Small intestine (tissue), 7 donors: ENCODE results near the gene ADAMTS15. TPM values are rescaled to one million over a fixed set of nuclear protein-coding genes. Genes with fewer than 3 reads are reported as not detected.

Source experiments
- DNase-seq, 2 donors: peaks; one replicate each; pipeline versions ENCODE4 v3.0.0 to v3.0.0-alpha.2; 2013
- FAIRE-seq: peaks from 2 replicates; lab custom pipeline; 2012; peaks lifted over from hg19 to GRCh38; lab: Jason Lieb, UNC
- H3K27ac ChIP-seq, 3 donors: one replicate each; pipeline ENCODE4 v1.5.1; 2013; ENCODE audit warnings: low read length in 2 of 3, mild to moderate bottlenecking in 2 of 3, control low read depth in 1 of 3, inconsistent platforms in 1 of 3, low read depth in 1 of 3, moderate library complexity in 1 of 3
- H3K27me3 ChIP-seq, 3 donors: one replicate each; pipeline ENCODE4 v1.6.1; 2013; ENCODE audit warnings: low read length in 3 of 3, inconsistent platforms in 1 of 3; ENCODE audit not compliant: control insufficient read depth in 3 of 3, insufficient read depth in 3 of 3
- H3K36me3 ChIP-seq, 3 donors: one replicate each; pipeline ENCODE4 v1.6.1; 2013; ENCODE audit warnings: low read length in 3 of 3, inconsistent platforms in 1 of 3, low read depth in 1 of 3, mild to moderate bottlenecking in 1 of 3, moderate library complexity in 1 of 3; ENCODE audit not compliant: control insufficient read depth in 3 of 3, insufficient read depth in 2 of 3
- H3K4me1 ChIP-seq, 3 donors: one replicate each; pipeline ENCODE4 v1.6.1; 2013; ENCODE audit warnings: low read length in 2 of 3, inconsistent platforms in 1 of 3, low read depth in 1 of 3, mild to moderate bottlenecking in 1 of 3, moderate library complexity in 1 of 3; ENCODE audit not compliant: control insufficient read depth in 3 of 3, insufficient read depth in 2 of 3
- H3K4me3 ChIP-seq, 3 donors: one replicate each; pipeline ENCODE4 v1.5.1; 2013; ENCODE audit warnings: low read length in 3 of 3, control low read depth in 1 of 3, inconsistent platforms in 1 of 3, low read depth in 1 of 3, mild to moderate bottlenecking in 1 of 3, moderate library complexity in 1 of 3
- H3K9me3 ChIP-seq, 2 donors: one replicate each; pipeline ENCODE4 v1.6.1; 2013; ENCODE audit warnings: low read depth in 1 of 2, low read length in 1 of 2; ENCODE audit not compliant: control insufficient read depth in 2 of 2, insufficient read depth in 1 of 2
- WGBS, 3 donors: extraction: QIAGEN DNeasy Blood & Tissue Kit; methylation state at CpG; one replicate each; pipeline ENCODE4 v1.1.7; 2013; 5-methylcytosine and 5-hydroxymethylcytosine counted together
- polyA plus RNA-seq, 4 donors: library from polyadenylated mRNA; stranded (reverse) in 3 of 4; unstranded in 1 of 4; fragments of 200-250 nt in 3 of 4; fragments of 120-200 nt in 1 of 4; gene quantifications; one replicate each; pipeline versions ENCODE4 v1.2.1 to v1.2.3, GENCODE V29; 2013
- donor health status: healthy with polysubstance abuse.
- donor health status: control.
- donor health status: control.
- donor health status: Bipolar disorder and iron deficiency.
- donor health status: healthy.

The ADAMTS15 gene
- polyA plus RNA-seq, 4 donors: 0.27 to 13.6 (median 7.2) TPM; not detected in 1

GRCh38 chr11:130516554-130517505 is 68.4 kb downstream of the ADAMTS15 start:
- Histone ChIP-seq H3K4me1 (peaks cover 0 to 35% (median 0%) of the 10 kb centered on the region in 3 donors), H3K27ac (no peak overlapping the region), H3K36me3 (no peaks in the 10 kb centered on the region), H3K4me3 (no peak overlapping the region), H3K9me3 (peaks cover 0 to 13% of the 10 kb centered on the region in 2 donors), H3K27me3 (no peaks in the 10 kb centered on the region)
- 86 to 93% (median 89%) methylated on average over 10 of the region's 10 CpGs for WGBS, 3 donors
- DNase-seq: no peak
- FAIRE-seq: no peak

GRCh38 chr11:130518164-130518680 is 69.8 kb downstream of the ADAMTS15 start:
- Histone ChIP-seq H3K4me1 (peaks cover 0 to 49% (median 0%) of the 10 kb centered on the region in 3 donors), H3K36me3 (no peaks in the 10 kb centered on the region), H3K27me3 (no peaks in the 10 kb centered on the region), H3K4me3 (no peak overlapping the region), H3K9me3 (peaks cover 0 to 13% of the 10 kb centered on the region in 2 donors), H3K27ac (peak overlapping the region in 1 of 3 donors; percentile 82)
- 13 to 59% (median 29%) methylated on average over 4 of the region's 4 CpGs for whole genome bisulfite sequencing, 3 donors
- FAIRE-seq: no peak
- peak; percentile 71 to 86 for DNase-seq

- DNase-seq: no peak
- FAIRE-seq: no peak
- Histone ChIP-seq H3K4me1 (peaks cover 0 to 50% (median 0%) of the 10 kb centered on the region in 3 donors), H3K9me3 (peaks cover 0 to 13% of the 10 kb centered on the region in 2 donors), H3K27ac (peak overlapping the region in 1 of 3 donors; percentile 82), H3K4me3 (no peak overlapping the region), H3K27me3 (no peaks in the 10 kb centered on the region), H3K36me3 (no peaks in the 10 kb centered on the region)
- 89 to 93% (median 89%) methylated on average over 11 of the region's 11 CpGs for WGBS, 3 donors
Measured at GRCh38 chr11:130519128-130519932, 70.9 kb downstream of the ADAMTS15 start.

GRCh38 chr11:130520271-130520671 is 71.8 kb downstream of the ADAMTS15 start:
- 72 to 83% (median 79%) methylated on average over 7 of the region's 7 CpGs for WGBS, 3 donors
- Histone ChIP-seq H3K36me3 (no peaks in the 10 kb centered on the region), H3K9me3 (peaks cover 0 to 13% of the 10 kb centered on the region in 2 donors), H3K27ac (peak overlapping the region in 1 of 3 donors; percentile 7), H3K4me1 (peaks cover 0 to 50% (median 0%) of the 10 kb centered on the region in 3 donors), H3K27me3 (no peaks in the 10 kb centered on the region), H3K4me3 (no peak overlapping the region)
- FAIRE-seq: no peak
- DNase-seq: no peak

- FAIRE-seq (no peak), DNase-seq (peak; percentile 88 to 94)
- H3K27me3 ChIP-seq: no peaks in the 10 kb centered on the region
- H3K27ac ChIP-seq: peak overlapping the region in 2 of 3 donors; percentile 21 to 74
- H3K9me3 ChIP-seq: peaks cover 0 to 13% of the 10 kb centered on the region in 2 donors
- peaks cover 0 to 41% (median 0%) of the 10 kb centered on the region in 3 donors for H3K4me1 ChIP-seq
- WGBS, 3 donors: 18 to 38% (median 31%) methylated on average over 9 of the region's 9 CpGs
- no peaks in the 10 kb centered on the region for H3K36me3 ChIP-seq
- H3K4me3 ChIP-seq: no peak overlapping the region
Measured at GRCh38 chr11:130522284-130522961, 74.0 kb downstream of the ADAMTS15 start.

- no peak overlapping the region for H3K4me3 ChIP-seq
- WGBS, 3 donors: 89 to 97% (median 91%) methylated on average over 2 of the region's 2 CpGs
- no peak for FAIRE-seq
- no peaks in the 10 kb centered on the region for H3K27me3 ChIP-seq
- DNase-seq: no peak
- H3K9me3 ChIP-seq: peaks cover 0 to 13% of the 10 kb centered on the region in 2 donors
- no peaks in the 10 kb centered on the region for H3K36me3 ChIP-seq
- peak overlapping the region in 1 of 3 donors; percentile 85 for H3K27ac ChIP-seq
- H3K4me1 ChIP-seq: peaks cover 0 to 44% (median 0%) of the 10 kb centered on the region in 3 donors
Measured at GRCh38 chr11:130523166-130523565, 74.7 kb downstream of the ADAMTS15 start.

- Histone ChIP-seq H3K27me3 (no peaks in the 10 kb centered on the region), H3K27ac (peak overlapping the region in 1 of 3 donors; percentile 85), H3K36me3 (no peaks in the 10 kb centered on the region), H3K4me1 (peaks cover 0 to 44% (median 0%) of the 10 kb centered on the region in 3 donors), H3K9me3 (peaks cover 0 to 13% of the 10 kb centered on the region in 2 donors), H3K4me3 (no peak overlapping the region)
- DNase-seq (no peak), FAIRE-seq (no peak)
- 79 to 92% (median 79%) methylated on average over 10 of the region's 10 CpGs for WGBS, 3 donors
Measured at GRCh38 chr11:130523609-130524008, 75.2 kb downstream of the ADAMTS15 start.
